Prostate gland (tissue), 2 donors: ENCODE results near the gene SEC14L1. TPM values are rescaled to one million over a fixed set of nuclear protein-coding genes. Genes with fewer than 3 reads are reported as not detected.
A peak's percentile ranks its signal among the peaks of the same experiment; 100 is the strongest.

Source experiments
- DNase-seq: peaks from one replicate; pipeline ENCODE4 v3.0.0-alpha.2; 2019; ENCODE audit warnings: low spot score
- H3K27ac ChIP-seq, 2 donors: fragments of 200-600 bp; sonication (generic); 2 replicates each; pipeline ENCODE4 v1.5.1; 2017 to 2019
- H3K27me3 ChIP-seq: fragments of 200-600 bp; sonication (generic); replicated peaks from 2 replicates; pipeline ENCODE4 v1.5.1; 2019; ENCODE audit not compliant: insufficient read depth
- H3K36me3 ChIP-seq, 2 donors: fragments of 200-600 bp; sonication (generic); 1 replicate in 1 of 2; 2 replicates in 1 of 2; pipeline versions ENCODE4 v1.5.1 to v1.8.1; 2017 to 2019
- H3K4me1 ChIP-seq: fragments of 200-600 bp; sonication (generic); replicated peaks from 2 replicates; pipeline ENCODE4 v1.5.1; 2019
- H3K4me3 ChIP-seq, 2 donors: fragments of 200-600 bp; sonication (generic); 2 replicates each; pipeline ENCODE4 v1.5.1; 2017 to 2019
- H3K9me3 ChIP-seq: fragments of 200-600 bp; sonication (generic); 2 replicates; pipeline ENCODE4 v1.5.1; 2017
- POLR2A ChIP-seq: fragments of 450-650 bp; IDR thresholded peaks from one replicate; pipeline ENCODE4 v1.6.1; 2016; ENCODE audit warnings: antibody characterized with exemption, mild to moderate bottlenecking
- POLR2AphosphoS5 ChIP-seq: sonication (generic); formaldehyde crosslinking; IDR thresholded peaks from one replicate; pipeline ENCODE4 v1.6.1; 2017; ENCODE audit warnings: antibody characterized with exemption
- WGBS: methylation state at CpG from one replicate; pipeline ENCODE4 v1.1.5; 2018; 5-methylcytosine and 5-hydroxymethylcytosine counted together
- intact Hi-C: fragments of 100-400 bp; cut with DNase I; formaldehyde crosslinking; loops from one replicate; pipeline ENCODE4 v1.14.2; 2022
- total RNA-seq, 2 donors: library from RNA; depleted of rRNA; stranded (reverse); fragments of >200 nt; gene quantifications; one replicate each; pipeline ENCODE4 v1.1.0, GENCODE V29; 2016
- TF ChIP-seq, protein P1 (sequence below), 4 experiments: fragments of 200-600 bp in 2 of 4; fragments of 450-650 bp in 2 of 4; sonication (generic) in 2 of 4; IDR thresholded peaks; 1 replicate in 3 of 4; 2 replicates in 1 of 4; pipeline ENCODE4 v1.5.1; 2016 to 2019; ENCODE audit warnings: antibody characterized with exemption in 4 of 4, mild to moderate bottlenecking in 2 of 4, moderate library complexity in 2 of 4

Gene SEC14L1
- total RNA-seq, 2 donors from 2014 or later: 39.9 to 175 TPM

DNA sequence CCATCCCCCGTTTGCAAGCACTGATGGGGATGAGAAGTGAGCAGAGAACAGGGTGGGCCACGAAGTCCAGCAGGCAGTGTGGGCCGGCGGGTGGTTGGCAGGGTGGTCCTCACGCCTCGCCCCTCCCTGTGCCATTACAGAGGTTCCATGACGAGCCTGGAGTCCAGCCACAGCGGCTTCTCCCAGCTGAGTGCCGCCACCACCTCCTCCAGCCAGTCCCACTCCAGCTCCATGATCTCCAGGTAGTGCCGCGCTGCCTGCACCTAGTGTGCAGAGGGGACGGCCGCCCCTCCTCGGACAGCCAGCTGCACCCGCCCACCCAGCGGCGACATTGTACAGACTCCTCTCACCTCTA is 73.0 kb downstream of the SEC14L1 start:
- Histone ChIP-seq H3K4me3 (no peak overlapping the region), H3K27me3 (no peaks in the 10 kb centered on the region), H3K9me3 (no peaks in the 10 kb centered on the region), H3K27ac (no peak overlapping the region), H3K36me3 (peaks cover 16 to 25% of the 10 kb centered on the region in 2 donors), H3K4me1 (peaks cover 6% of the 10 kb centered on the region)
- TF ChIP-seq POLR2AphosphoS5 (no peak), POLR2A (no peak)
- TF ChIP-seq, protein P1, sequence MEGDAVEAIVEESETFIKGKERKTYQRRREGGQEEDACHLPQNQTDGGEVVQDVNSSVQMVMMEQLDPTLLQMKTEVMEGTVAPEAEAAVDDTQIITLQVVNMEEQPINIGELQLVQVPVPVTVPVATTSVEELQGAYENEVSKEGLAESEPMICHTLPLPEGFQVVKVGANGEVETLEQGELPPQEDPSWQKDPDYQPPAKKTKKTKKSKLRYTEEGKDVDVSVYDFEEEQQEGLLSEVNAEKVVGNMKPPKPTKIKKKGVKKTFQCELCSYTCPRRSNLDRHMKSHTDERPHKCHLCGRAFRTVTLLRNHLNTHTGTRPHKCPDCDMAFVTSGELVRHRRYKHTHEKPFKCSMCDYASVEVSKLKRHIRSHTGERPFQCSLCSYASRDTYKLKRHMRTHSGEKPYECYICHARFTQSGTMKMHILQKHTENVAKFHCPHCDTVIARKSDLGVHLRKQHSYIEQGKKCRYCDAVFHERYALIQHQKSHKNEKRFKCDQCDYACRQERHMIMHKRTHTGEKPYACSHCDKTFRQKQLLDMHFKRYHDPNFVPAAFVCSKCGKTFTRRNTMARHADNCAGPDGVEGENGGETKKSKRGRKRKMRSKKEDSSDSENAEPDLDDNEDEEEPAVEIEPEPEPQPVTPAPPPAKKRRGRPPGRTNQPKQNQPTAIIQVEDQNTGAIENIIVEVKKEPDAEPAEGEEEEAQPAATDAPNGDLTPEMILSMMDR (IDR thresholded peaks at IDR 0.05): no peak
- no peak for DNase-seq
- intact Hi-C loops: no loop called here
- 88% methylated on average over 17 of the region's 17 CpGs for WGBS

DNA sequence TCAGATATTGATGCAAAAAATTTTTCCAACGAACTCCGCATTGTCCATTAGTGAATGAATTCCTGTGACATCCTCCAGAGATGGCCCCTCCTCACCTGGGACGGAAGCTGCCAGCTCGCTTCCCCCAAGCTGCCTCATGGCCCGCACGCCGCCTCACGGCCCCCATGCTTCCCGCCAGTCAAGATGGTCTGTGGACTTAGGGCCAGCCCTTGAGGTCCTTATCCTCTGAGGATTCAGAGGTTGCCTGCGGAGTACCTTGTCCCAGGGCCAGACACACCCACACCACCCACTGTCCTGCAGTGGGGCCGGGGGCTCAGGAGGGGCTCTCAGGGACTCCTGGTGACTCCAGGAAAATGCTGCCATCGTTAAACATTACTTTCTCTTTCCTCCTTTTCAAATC is 73.6 kb downstream of the SEC14L1 start:
- TF ChIP-seq, protein P1 (IDR thresholded peaks at IDR 0.05): no peak
- TF ChIP-seq POLR2A (no peak), POLR2AphosphoS5 (no peak)
- intact Hi-C loops: no loop called here

DNA sequence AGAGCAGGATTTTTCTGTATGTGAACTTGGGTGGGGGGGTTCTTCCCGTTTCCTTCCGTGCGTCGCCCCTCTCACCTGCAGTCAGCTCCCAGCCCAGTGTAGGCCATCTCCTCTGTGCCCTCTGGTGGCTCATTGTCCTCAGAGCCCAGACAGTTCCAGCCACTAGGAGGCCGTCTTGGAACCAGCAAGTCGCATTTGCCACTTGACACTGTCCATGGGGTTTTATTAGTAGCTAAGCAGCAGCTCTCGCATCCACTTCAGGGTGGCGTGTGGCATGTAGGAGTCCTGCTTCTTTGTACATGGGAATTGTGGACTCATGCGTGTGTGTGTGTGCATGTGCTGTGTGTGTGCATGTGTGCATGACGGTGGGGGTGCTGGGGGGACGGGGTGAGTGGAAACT is 74.0 kb downstream of the SEC14L1 start:
- DNase-seq: no peak
- intact Hi-C loops: no loop called here
- H3K27ac ChIP-seq: no peak overlapping the region
- TF ChIP-seq POLR2A: no peak
- TF ChIP-seq, protein P1 (IDR thresholded peaks at IDR 0.05): peak in 3 of 4 experiments; percentile 27 to 51 (median 33)
- no peaks in the 10 kb centered on the region for H3K9me3 ChIP-seq
- H3K27me3 ChIP-seq: no peaks in the 10 kb centered on the region
- H3K4me3 ChIP-seq: no peak overlapping the region
- peaks cover 3% of the 10 kb centered on the region for H3K4me1 ChIP-seq
- peaks cover 16 to 25% of the 10 kb centered on the region in 2 donors for H3K36me3 ChIP-seq
- WGBS: 72% methylated on average over 11 of the region's 11 CpGs

More for the DNA sequence above, 73.6 kb downstream of the SEC14L1 start:
- Histone ChIP-seq H3K36me3 (peaks cover 16 to 25% of the 10 kb centered on the region in 2 donors), H3K27me3 (no peaks in the 10 kb centered on the region), H3K4me3 (no peak overlapping the region), H3K4me1 (peaks cover 6% of the 10 kb centered on the region), H3K9me3 (no peaks in the 10 kb centered on the region), H3K27ac (no peak overlapping the region)
- no peak for DNase-seq
- 89% methylated on average over 12 of the region's 12 CpGs for WGBS

DNA sequence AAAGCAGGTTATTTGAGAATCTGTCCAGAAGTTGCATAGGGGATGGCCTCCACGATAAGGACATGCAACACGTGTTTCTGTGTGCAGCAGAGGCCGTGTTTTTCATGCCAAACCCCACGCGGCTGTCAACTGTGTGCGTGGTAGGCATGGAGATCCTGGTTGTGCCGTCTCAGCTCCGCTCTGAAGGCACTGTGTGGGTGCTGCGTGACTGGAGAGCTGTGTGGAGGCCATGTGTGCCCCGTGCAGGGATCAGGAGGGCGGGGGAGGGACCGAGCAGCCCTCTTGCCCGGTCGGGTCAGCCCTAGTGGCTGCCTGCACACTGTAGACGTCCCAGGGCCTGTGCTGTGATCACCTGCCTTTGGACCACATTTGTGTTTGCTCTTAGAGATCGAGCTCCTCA is 74.5 kb downstream of the SEC14L1 start:
- Histone ChIP-seq H3K9me3 (no peaks in the 10 kb centered on the region), H3K27ac (no peak overlapping the region), H3K4me1 (no peaks in the 10 kb centered on the region), H3K27me3 (no peaks in the 10 kb centered on the region), H3K4me3 (no peak overlapping the region), H3K36me3 (peaks cover 16 to 25% of the 10 kb centered on the region in 2 donors)
- intact Hi-C loops: no loop called here
- DNase-seq: no peak
- WGBS: 90% methylated on average over 16 of the region's 16 CpGs
- TF ChIP-seq POLR2A (no peak), POLR2AphosphoS5 (no peak)
- TF ChIP-seq, protein P1 (IDR thresholded peaks at IDR 0.05): no peak

DNA sequence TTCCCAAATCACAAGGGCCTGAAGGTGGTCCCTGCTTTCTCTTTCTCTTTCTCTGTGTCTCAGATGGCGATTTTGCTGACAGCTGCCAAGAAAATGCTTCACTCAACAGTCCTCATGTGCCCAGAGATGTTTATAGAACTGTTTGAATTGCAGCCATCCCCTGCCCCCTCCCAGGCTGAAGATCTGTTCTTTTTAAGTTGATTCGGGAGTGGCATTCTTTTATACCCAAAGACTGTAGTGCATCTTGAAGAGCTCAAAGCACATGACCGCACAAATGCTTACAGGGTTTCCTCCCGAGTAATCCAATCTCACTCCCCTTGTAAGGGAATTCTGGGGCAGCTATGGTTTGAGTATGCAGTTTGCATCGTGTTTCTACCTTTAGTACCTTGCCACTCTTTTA is 75.7 kb downstream of the SEC14L1 start:
- Histone ChIP-seq H3K4me1 (no peaks in the 10 kb centered on the region), H3K27me3 (no peaks in the 10 kb centered on the region), H3K27ac (no peak overlapping the region), H3K36me3 (peaks cover 16 to 19% of the 10 kb centered on the region in 2 donors), H3K9me3 (no peaks in the 10 kb centered on the region), H3K4me3 (no peak overlapping the region)
- intact Hi-C loops: no loop called here
- 52% methylated on average over 5 of the region's 5 CpGs for WGBS
- TF ChIP-seq POLR2A: no peak
- no peak for TF ChIP-seq POLR2AphosphoS5
- TF ChIP-seq, protein P1 (IDR thresholded peaks at IDR 0.05): no peak
- DNase-seq: no peak
